Stimulated activated CD4-positive, alpha-beta T cell treated with anti-CD3 and anti-CD28 coated beads, Interleukin-4, amount 100 ng/mL, for 48 hours (primary cell): ENCODE data around the gene METAP1D.
"Not testable (repeated sequence)": the region's sequence is repeated elsewhere in the genome, so short reads cannot be mapped to it uniquely, and the experiment has no call there.

Experiments used
- DNase-seq, 2 donors: peaks; one replicate each; pipeline ENCODE4 v3.0.0-alpha.2; 2020; ENCODE audit warnings: low read depth in 2 of 2

The METAP1D gene

DNA sequence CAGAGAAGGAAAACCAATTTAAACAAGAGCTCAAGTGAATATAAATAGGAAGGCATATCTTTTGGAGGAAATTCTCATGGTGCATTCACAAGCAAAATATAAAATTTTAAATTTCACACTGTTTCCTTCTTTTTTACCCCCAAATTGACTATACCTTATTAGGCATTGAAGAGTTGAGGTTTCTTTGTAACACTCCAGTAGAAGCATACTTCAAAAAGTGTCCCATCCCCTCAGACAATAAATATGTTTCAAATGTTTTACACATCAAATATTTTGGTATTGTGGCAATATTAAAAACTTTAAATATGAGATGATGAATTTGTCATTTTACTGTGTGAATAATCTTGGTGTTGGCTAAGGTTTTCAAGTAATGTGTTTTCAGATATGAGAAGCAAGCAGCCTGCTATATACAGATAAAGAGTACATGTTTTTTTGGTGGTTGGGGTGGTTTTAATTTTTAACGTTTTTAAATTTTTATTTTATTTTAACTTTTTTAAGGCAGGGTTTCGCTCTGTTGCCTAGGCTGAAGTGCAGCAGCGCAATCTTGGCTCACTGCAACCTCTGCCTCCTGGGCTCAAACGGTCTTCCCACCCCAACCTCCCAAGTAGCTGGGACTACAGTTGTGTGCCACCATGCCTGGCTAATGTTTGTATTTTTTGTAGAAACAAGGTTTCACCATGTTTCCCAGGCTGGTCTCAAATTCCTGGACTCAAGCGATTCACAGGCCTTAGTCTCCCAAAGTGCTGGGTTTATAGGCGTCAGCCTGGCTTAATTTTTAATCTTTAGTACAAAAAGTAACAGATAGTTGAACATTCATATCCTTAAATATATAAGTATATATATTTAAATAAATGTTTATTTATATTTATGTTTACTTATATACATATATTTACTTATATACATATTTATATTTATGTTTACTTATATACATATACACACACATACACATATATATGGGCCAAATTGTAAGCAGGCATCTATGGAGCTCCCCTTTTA lies 49.1 kb downstream of the METAP1D start:
- DNase-seq, result no peak

DNA sequence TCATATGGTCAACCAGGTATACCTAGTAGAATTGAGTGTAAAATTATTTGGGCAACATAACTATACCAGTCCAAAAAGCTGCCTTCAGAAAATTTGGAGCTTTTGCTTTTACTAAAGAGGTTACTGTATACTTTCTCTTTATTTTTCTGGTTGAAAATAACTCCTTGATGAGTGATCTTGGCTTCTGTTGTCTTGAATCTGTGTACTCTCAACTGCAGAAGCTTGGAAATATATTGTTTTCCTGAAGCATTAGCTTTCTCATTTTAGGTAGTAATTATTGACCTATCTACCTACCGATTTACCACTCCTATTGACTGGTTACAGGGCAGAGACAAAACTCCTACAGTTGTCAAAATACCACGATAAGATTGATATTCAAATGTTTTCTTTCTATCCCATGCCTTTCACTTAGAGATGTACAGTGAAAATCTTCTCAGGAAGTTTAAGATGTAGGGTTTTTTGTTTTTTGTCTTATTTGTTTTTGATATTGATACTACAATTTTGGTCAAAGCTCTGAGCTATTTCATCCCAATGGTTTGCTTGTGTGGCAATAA lies 49.9 kb downstream of the METAP1D start:
- no peak for DNase-seq

DNA sequence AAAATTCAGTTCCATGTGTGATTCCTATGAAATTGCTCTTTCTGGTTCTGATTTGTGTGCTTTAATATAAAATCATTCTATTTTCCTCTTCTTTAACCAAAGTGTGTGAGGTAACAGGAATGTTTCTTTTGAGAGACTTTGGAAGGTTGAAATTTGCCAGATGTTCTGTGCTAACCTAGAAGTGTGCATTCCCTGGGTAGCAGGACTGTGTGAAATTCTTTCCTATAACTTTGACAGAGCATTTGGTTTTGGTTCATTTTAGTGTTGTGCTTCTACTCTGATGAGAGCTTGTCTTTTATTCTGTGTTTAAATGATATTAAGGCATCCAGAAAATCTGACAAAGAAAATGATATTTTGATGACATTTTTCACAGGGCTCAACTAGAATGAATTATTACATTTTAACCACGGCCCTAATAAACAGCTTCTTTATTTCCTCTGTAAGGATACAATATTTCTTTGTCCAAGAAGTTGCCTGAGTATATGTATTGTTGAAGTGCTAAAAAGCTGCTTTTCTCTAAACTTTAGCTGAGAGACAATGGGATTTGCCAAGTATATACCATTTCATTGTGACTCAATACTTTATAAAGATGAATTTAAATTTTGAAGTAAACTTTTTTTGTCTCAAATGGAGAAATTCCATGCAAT lies 50.8 kb downstream of the METAP1D start:
- DNase-seq, result no peak

DNA sequence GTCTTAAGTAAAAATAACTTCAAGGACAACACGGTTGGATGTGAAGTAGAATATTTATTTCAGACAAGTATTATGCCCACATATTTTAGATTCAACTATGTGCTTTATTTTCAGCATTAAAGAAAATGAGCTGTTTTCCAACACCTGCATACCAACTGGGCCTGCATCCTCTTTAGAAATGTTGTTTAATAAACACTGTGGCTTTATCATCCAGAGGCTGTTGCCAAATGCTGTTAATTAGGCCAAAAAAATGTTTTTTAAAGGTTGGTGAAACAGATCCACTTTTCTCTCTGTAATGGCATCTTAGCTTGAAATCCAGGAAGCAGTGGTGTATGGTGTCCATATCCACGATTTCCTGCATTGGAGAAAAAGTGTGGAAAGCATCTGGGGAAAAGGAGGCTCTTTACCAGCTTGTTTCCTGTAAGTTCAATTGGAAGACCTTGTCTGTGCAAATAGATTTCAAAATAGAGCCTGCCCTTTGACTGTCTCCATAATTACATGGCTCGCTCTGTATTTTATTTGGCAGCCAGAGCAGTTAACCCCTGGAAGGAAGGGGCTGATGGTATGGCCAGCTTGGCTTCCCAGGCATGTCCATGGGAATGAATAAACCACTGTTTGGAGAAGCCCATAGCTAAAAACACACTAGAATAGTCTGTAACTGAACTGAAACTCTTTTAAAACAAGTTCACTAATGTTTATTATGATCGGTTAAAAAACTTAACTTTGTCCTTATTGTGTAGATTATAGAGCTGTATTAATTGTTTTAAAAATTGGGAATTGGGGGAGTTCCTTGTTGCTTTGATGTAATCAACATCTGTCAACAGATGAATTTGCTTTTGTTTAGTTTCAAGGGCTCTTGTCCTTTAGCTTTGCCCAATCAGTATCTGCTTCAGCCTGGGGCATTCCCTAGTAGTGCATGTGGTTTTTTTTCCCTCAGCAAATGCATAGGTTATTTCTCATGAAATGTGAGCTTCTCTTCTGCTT lies 52.5 kb downstream of the METAP1D start:
- DNase-seq, result no peak

DNA sequence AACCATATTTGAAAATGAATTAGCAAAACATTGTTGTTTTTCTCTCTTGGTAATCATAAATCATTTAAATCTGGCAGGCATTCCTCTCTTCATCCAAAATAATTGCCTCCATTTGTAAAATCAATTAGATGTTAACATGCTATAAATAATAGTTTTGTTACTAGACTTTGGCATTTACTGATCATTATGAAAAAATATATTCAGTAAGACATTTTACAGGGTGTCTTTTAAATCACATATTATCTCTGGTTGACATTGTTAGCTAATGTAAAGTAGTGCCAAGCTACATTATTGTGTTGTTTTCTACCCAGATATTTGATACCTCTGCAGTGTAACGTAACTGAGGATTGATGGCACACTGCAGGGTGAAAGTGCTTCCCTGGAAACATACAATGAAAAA lies 53.7 kb downstream of the METAP1D start:
- no peak for DNase-seq

DNA sequence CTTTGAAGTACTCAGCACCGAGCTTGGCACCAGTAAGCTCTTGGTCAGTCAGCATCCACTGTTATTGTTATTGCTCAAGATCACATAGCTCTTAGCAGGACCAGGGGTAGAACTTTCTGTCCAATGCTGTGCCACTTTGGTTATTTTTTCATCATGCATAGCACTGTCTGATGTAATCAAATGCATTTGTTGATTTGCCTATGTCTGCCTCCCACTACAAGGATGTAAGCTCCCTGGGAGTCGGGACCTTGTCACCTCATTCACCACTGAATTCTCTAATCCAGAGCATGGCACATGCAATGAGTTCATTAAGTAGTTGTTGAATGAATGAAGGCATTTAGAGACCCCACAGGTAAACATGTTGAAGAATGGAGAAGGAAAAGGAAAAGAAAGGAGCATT lies 56.5 kb downstream of the METAP1D start:
- DNase-seq, result no peak

DNA sequence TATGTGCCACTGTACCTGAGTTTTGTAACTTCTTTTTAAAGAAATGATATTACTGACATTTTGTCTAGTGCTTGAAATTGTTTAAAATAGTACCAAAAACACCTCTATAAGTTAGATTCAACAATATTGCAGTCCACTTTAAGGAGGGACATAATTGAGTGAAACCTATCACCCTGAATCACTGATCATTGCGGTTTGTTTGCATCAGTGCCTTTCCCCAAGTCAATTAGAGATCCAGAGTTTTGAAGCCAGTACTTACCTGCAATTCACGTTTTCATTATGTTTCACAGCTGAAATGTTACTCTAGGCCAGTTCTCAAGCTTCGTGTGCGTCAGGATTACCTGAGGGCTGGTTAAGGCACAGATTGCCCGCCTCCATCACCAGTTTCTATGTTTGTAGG lies 58.9 kb downstream of the METAP1D start:
- no peak for DNase-seq

DNA sequence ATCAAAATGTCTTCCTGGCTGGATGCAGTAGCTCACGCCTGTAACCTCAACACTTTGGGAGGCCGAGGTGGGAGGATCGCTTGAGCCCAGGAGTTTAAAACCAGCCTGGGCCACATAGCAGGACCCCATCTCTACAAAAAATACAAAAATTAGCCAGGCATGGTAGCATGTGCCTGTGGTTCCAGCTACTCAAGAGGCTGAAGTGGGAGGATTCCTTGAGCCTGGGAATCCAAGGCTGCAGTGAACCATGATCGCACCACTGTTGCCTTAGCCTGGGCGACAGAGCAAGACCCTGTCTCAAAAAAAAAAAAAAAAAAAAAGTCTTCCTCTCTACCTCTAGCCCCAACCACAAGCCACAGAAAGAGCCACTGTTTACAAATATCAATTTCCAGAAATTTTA lies 60.4 kb downstream of the METAP1D start:
- not testable (repeated sequence) for DNase-seq

DNA sequence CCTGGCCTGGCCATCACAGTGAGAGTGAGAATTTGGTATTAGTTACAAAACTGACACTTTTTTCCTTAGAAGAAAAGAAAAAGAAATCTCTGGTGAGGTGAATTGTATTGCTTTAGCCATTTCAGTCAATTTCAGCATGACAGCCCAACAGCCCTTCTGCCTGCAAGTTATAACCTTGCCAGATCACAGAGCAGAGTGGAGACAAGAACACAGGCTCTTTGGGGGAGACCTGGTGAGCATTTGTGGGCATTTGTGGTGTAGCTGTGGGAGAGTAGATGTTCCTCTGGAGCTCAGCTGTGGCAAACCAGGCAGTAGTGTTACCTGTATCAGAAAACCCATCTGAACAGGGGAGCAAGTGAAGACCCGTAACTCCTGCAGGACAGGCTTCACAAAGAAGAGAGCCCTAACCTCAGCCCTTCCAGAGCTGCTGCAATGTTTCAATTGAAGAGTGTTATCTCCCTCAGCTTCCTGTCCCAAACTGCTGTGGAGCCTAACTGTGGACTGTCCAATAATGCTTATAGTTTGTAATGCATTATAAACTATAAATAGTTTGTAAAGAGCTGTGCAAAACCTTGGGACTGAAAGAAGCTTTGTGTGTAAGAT lies 62.8 kb downstream of the METAP1D start:
- no peak for DNase-seq

DNA sequence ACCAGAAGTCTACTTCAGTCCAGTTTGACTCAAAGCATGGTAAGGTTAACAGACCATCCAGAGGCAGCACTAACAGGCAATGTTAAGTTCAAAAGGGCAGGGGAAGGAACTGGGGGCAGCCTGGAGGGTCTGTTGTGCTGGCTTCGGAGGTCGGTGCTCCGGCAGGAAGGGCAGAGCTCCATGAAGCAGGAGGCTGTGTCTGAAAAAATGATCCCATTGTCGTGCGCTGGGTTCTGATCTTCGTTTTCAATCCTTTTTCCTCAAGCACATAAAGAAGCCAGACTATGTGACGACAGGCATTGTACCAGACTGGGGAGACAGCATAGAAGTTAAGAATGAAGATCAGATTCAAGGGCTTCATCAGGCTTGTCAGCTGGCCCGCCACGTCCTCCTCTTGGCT lies 63.7 kb downstream of the METAP1D start:
- no peak for DNase-seq

DNA sequence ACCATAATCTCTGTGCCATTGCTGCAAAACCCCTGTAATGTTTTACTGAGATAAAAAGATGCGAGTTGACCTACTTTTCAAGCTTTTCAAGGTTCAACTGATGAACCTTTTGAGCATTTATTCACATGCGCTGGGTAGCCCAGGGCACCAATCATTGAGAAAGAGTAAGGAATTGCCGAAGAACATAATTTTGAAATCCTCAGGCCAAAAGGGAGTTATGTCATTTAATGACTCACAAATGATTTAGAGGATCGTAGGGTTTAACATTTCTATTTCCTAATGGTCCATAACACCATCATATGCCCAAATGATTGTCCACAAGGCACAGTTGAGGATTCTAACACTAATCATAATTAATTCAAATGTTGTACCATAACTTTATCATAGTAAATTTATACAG lies 65.4 kb downstream of the METAP1D start:
- no peak for DNase-seq

DNA sequence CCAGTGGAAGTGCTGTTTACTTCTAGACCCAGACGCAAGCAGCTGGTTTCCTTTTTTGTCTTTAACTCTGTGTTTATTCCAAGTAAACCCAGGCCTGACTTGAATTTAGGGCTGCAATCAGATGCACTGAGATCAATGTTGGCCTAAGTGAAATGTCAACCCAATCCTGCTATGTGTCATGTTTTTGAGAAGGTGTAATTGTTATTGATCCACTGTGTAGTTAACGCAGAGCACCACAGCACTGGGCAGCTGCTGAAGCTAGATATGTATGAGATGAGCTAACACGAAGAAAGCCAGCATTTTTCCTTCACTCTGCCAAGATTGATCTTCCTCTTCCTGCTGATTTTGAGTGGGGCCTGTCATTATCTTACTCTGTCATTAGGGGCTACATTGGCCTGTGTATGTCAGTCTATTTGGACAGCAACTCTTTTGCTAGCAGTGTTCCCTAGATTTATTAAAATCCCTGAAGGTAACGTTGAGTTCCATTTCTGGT lies 66.7 kb downstream of the METAP1D start:
- no peak for DNase-seq

DNA sequence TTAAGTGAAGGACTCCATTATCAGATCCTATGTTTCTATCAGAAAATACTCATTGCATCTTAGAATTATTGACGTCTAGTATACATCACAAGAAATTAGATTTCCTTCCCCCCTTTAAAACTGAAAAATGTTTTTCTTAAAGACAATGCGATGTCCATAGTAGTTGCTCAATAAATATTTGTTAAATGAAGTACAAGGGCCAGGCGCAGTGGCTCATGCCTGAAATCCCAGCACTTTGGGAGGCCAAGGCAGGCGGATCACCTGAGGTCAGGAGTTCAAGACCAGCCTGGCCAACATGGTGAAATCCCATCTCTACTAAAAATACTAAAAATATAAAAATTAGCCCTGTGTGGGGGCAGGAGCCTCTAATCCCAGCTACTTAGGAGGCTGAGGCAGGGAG lies 68.2 kb downstream of the METAP1D start:
- DNase-seq, result not testable (repeated sequence)

DNA sequence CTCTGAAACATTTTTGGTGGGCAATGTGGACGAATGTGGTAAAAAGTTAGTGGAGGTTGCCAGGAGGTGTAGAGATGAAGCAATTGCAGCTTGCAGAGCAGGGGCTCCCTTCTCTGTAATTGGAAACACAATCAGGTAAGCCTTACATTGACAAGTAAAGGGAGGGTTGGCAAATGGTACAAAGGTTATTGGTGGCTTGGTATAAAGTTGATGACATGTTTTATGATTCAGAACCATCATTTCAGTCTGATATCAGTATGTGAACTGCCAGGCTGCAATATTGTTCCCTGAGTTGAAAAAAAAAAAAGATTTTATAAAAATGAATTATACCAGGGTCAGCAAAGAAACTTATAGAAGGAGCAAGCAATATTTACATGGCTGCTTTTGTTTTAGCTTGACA lies 71.2 kb downstream of the METAP1D start:
- no peak for DNase-seq

DNA sequence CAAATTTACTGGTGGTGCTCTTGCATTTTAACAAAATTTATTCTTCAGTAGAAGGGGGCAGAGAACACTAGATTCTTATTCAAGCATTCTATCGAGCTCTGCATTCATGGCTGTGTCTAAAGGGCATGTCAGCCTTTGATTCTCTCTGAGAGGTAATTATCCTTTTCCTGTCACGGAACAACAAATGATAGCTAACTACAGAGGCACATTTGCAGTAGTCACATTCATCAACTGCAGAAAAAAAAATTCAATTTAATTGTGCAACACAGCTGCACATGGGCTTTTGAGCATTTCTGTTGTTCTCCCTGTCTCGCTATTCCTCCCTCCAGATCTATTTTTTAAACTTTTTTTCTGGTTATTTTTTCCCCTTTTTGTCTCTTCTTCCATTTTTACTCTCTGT lies 72.5 kb downstream of the METAP1D start:
- DNase-seq, result no peak

DNA sequence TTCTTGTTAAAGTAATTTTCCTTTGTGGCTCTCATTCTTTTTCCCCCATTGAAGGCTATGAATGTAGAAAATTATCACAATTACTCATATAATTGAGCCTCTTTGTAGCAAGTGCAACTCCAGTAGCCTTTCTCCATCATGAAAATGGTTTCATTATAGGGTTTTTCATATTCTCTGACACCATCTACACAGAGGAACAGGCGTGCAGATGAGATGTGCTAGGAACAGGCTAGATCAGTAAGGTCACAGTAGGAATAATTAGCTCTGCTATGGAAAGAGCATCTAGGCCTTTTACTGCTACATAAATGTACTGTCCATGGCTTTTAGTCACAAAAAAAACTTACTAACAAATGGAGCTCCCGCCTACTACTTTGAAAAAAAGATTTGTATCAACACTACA lies 73.0 kb downstream of the METAP1D start:
- no peak for DNase-seq

DNA sequence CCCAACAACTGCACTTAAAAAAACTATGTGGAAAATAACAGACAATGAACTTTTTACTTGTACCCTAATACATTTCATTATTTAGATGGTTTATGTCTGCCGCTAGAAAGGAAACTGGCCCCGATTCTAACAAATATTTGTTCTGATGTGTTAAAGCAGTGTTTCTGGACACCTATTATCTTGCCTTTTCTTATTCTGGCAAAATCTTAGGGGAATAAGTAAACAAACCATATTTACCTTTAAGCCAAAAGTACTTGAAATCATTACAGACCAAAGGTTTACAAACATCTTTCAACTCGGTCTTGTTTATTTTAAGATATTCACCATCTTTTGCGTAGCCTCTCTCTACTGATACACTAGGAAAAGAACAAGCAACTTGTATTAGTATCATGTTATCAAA lies 73.8 kb downstream of the METAP1D start:
- no peak for DNase-seq

DNA sequence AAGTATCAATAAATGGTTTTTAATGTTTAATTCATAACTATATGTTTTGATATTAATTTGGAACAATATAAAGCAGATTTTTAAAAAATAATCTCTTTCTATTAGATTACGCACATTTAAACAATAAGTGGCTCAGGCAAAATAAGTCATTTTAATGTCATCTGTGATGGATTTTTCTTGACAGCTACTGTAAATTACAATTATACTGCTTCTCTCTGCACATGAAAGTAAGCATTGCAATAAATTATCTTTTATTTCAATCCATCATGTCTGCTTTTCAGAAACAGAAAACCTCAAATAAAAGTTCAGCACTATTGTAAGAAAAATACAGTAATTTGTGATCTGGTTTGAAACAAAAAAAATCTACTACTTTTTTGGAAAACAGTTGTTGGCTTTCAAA lies 74.5 kb downstream of the METAP1D start:
- no peak for DNase-seq

DNA sequence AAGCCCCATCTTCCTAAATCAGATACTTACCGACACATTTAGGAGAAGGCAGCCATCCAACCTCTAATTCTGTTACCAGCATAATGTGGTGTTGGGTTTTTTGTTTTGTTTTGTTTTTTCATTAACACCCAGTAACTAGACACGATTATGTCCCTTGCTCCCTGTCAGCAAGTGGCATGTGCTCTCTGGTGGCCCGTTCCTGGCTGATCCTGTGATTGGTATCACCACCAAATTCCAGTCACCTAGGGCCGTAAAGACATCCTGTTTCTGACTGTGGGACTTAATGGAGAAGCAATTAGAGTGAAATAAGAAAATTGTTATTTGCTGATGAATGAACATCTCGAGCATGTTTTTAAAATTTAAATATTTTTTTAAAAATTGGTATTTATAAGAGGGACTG lies 79.7 kb downstream of the METAP1D start:
- DNase-seq, result no peak

DNA sequence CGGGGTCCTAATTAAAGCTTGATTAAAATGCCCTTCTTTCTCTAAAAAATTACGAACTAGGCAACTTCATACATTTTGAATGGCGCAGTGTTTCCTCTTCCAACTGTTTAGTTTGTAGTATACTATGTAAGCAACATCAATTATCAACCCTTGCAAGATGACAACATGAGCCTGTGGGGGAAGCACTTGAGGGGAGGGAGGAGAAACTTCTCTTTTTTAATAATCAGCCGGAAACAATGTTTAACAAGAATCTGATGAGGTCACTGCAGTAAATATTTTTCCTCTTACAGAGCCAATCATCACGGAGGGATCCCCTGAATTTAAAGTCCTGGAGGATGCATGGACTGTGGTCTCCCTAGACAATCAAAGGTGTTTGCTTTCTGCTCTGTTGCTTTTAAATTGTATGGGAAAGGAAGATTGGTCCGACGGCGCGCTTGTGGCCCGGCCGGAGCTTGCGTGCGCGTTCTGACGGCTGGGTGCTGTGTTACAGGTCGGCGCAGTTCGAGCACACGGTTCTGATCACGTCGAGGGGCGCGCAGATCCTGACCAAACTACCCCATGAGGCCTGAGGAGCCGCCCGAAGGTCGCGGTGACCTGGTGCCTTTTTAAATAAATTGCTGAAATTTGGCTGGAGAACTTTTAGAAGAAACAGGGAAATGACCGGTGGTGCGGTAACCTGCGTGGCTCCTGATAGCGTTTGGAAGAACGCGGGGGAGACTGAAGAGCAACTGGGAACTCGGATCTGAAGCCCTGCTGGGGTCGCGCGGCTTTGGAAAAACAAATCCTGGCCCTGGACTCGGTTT lies 80.3 kb downstream of the METAP1D start:
- DNase-seq, result no peak
